ENCODE results near the gene CTLA4. TPM values are rescaled to one million over a fixed set of nuclear protein-coding genes. Genes with fewer than 3 reads are reported as not detected.

The CTLA4 gene
- polyA plus RNA-seq, 1 donor from 2014 or later = not detected

GRCh38 chr2:203915256-203915655, 47.7 kb downstream of the CTLA4 start:
- no peak overlapping the region for H3K4me3 Mint-ChIP-seq
- H3K4me1 Mint-ChIP-seq = peaks cover 0 to 4% (median 0%) of the 10 kb centered on the region in 3 donors
- no peaks in the 10 kb centered on the region for H3K9me3 Mint-ChIP-seq
- peaks cover 18% of the 10 kb centered on the region for H3K27me3 Mint-ChIP-seq
- no peaks in the 10 kb centered on the region for H3K36me3 Mint-ChIP-seq
- H3K27ac Mint-ChIP-seq = no peak overlapping the region

DNA sequence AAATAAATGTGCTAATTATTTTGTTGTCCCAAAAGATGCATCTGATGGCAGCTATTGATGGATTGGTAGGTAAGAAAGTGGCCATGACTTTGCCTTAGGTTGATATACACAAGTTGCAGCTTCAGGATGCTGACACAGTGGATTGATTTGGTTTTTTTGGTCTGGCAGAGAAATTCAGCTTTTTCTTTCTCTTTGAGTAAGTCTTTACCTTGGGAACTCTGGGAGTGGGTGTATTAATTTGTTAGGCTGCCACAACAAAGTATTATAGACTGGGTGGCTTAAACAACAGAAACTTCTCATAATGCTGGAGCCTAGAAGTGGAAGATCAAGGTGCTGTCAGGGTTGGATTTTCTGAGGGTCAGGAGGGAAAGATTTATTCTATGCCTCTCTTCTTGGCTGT, 49.2 kb downstream of the CTLA4 start:
- H3K4me1 Mint-ChIP-seq = peaks cover 0 to 4% (median 0%) of the 10 kb centered on the region in 3 donors
- peaks cover 19% of the 10 kb centered on the region for H3K27me3 Mint-ChIP-seq
- H3K4me3 Mint-ChIP-seq = no peak overlapping the region
- H3K9me3 Mint-ChIP-seq = no peaks in the 10 kb centered on the region
- H3K27ac Mint-ChIP-seq = no peak overlapping the region
- H3K36me3 Mint-ChIP-seq = no peaks in the 10 kb centered on the region

DNA sequence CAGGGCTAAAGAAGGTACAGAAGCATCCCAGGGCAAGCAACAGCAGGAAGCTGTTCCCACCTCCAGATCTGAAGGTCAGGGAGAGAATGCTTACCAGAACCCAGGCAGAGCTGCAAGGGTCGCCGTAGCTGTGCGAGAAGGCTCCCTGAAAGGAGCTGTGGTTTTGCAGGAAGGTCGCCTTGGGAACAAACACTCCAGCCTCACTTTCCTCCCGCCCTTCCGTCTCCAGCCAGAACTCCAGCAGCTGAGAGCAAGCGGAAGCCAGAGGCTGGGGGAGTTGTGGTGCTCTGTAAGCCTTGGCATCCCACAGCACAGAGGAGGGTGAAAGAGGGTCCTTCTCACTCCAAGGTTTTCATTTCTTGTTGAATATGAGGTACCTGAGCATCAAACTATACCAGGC, 50.7 kb downstream of the CTLA4 start:
- peaks cover 17% of the 10 kb centered on the region for H3K27me3 Mint-ChIP-seq
- H3K27ac Mint-ChIP-seq = no peak overlapping the region
- H3K4me3 Mint-ChIP-seq = no peak overlapping the region
- no peaks in the 10 kb centered on the region for H3K36me3 Mint-ChIP-seq
- H3K4me1 Mint-ChIP-seq = peaks cover 0 to 4% (median 0%) of the 10 kb centered on the region in 3 donors
- H3K9me3 Mint-ChIP-seq = no peaks in the 10 kb centered on the region

GRCh38 chr2:203918839-203919238, 51.3 kb downstream of the CTLA4 start:
- H3K4me1 Mint-ChIP-seq = peaks cover 0 to 4% (median 0%) of the 10 kb centered on the region in 3 donors
- H3K27me3 Mint-ChIP-seq = peaks cover 14% of the 10 kb centered on the region
- H3K36me3 Mint-ChIP-seq = no peaks in the 10 kb centered on the region
- no peak overlapping the region for H3K4me3 Mint-ChIP-seq
- H3K9me3 Mint-ChIP-seq = no peaks in the 10 kb centered on the region
- H3K27ac Mint-ChIP-seq = no peak overlapping the region

Other genes starting within 250 kb of the CTLA4 start
- 1.3 TPM for gene CD28, start 161.1 kb upstream of the CTLA4 start, polyA plus RNA-seq
- 0.29 TPM for gene ICOS, start 69.0 kb downstream of the CTLA4 start, polyA plus RNA-seq